ENCODE data around the gene CDH4. TPM values are rescaled to one million over a fixed set of nuclear protein-coding genes. Genes with fewer than 3 reads are reported as not detected.

The CDH4 gene
- total RNA-seq, 1 experiment from 2014 or later: not detected

DNA sequence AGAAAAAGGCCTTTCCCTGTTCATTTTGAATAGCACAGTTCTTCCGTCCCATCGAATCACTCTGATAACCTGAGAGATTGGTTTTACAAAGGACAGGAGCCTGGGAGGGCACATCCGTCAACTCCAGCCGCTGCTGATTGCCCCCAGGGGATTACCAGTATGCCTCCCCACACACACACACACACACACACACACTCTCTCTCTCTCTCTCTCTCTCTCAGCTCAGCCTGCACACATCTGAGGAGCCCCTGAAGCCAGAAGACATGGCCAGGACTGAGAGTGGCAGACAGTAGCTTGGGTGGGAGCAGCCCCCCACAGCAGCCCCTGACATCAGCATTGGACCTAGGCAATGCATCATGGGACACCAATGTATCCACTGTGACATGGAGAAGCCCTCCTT is 13.2 kb upstream of the CDH4 start:
- no peak overlapping the region for H3K4me2 ChIP-seq
- no TSS peak for BruUV-seq (replicated peaks)
- H3K36me3 ChIP-seq (ENCODE audit: low read depth): no peaks in the 10 kb centered on the region
- H3K9me3 ChIP-seq (ENCODE audit: insufficient read depth, low read depth): no peaks in the 10 kb centered on the region
- no peaks in the 10 kb centered on the region for H3K79me2 ChIP-seq (ENCODE audit: low read depth)
- no peak overlapping the region for H3K27ac ChIP-seq
- no peaks in the 10 kb centered on the region for H4K20me1 ChIP-seq (ENCODE audit: insufficient read depth)
- no peak for TF ChIP-seq EZH2 (IDR thresholded peaks at IDR 0.05; ENCODE audit: low read depth)
- TF ChIP-seq, protein P1, sequence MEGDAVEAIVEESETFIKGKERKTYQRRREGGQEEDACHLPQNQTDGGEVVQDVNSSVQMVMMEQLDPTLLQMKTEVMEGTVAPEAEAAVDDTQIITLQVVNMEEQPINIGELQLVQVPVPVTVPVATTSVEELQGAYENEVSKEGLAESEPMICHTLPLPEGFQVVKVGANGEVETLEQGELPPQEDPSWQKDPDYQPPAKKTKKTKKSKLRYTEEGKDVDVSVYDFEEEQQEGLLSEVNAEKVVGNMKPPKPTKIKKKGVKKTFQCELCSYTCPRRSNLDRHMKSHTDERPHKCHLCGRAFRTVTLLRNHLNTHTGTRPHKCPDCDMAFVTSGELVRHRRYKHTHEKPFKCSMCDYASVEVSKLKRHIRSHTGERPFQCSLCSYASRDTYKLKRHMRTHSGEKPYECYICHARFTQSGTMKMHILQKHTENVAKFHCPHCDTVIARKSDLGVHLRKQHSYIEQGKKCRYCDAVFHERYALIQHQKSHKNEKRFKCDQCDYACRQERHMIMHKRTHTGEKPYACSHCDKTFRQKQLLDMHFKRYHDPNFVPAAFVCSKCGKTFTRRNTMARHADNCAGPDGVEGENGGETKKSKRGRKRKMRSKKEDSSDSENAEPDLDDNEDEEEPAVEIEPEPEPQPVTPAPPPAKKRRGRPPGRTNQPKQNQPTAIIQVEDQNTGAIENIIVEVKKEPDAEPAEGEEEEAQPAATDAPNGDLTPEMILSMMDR (conservative IDR thresholded peaks at IDR 0.05): no peak
- H3K4me3 ChIP-seq: no peak overlapping the region
- no peak for DNase-seq
- H3F3A ChIP-seq (ENCODE audit: insufficient read depth, low read depth): no peaks in the 10 kb centered on the region
- peaks cover 62% of the 10 kb centered on the region for H3K27me3 ChIP-seq (ENCODE audit: insufficient read depth, low read depth)
- H3K9me2 ChIP-seq (ENCODE audit: insufficient read depth): no peaks in the 10 kb centered on the region
- H3K4me1 ChIP-seq (replicated peaks; ENCODE audit: insufficient read depth): no peaks in the 10 kb centered on the region
- no peak overlapping the region for H2AFZ ChIP-seq
- ChIA-PET CTCF (no interaction called here), POLR2A (ENCODE audit: unreplicated experiment) (no interaction called here)
- intact Hi-C loops (cut with micrococcal nuclease; ENCODE audit: unreplicated experiment): no loop called here

DNA sequence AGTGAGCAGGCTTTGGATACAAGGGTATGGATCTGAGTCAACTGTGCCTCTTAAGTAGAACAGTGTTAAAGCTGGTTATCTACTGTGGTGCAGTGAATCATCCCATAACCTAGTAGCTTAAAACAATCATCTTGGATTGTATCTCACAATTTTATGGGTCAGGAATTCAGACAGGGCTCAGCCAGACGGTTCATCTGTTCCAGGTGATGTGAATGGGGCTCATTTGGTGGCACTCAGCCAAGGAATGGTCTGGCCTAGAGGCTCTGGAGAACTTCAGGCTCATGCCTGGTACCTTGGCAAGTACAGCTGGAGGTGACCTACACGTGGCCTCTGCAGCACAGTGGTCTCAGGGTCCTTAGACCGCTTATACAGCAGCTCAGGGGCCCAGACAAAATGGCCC is 11.2 kb upstream of the CDH4 start:
- no peak overlapping the region for H3K27ac ChIP-seq
- intact Hi-C loops (cut with micrococcal nuclease; ENCODE audit: unreplicated experiment): no loop called here
- ChIA-PET POLR2A (ENCODE audit: unreplicated experiment) (no interaction called here), CTCF (no interaction called here)
- H3K79me2 ChIP-seq (ENCODE audit: low read depth): no peaks in the 10 kb centered on the region
- H3F3A ChIP-seq (ENCODE audit: insufficient read depth, low read depth): no peaks in the 10 kb centered on the region
- no peak for DNase-seq
- peaks cover 62% of the 10 kb centered on the region for H3K27me3 ChIP-seq (ENCODE audit: insufficient read depth, low read depth)
- no peaks in the 10 kb centered on the region for H4K20me1 ChIP-seq (ENCODE audit: insufficient read depth)
- H3K36me3 ChIP-seq (ENCODE audit: low read depth): no peaks in the 10 kb centered on the region
- H3K4me1 ChIP-seq (replicated peaks; ENCODE audit: insufficient read depth): no peaks in the 10 kb centered on the region
- no peaks in the 10 kb centered on the region for H3K9me2 ChIP-seq (ENCODE audit: insufficient read depth)
- H3K9me3 ChIP-seq (ENCODE audit: insufficient read depth, low read depth): no peaks in the 10 kb centered on the region
- TF ChIP-seq, protein P1 (conservative IDR thresholded peaks at IDR 0.05): no peak
- no peak for TF ChIP-seq EZH2 (IDR thresholded peaks at IDR 0.05; ENCODE audit: low read depth)
- H3K4me2 ChIP-seq: no peak overlapping the region
- no peak overlapping the region for H2AFZ ChIP-seq
- BruUV-seq (replicated peaks): no TSS peak
- no peak overlapping the region for H3K4me3 ChIP-seq

DNA sequence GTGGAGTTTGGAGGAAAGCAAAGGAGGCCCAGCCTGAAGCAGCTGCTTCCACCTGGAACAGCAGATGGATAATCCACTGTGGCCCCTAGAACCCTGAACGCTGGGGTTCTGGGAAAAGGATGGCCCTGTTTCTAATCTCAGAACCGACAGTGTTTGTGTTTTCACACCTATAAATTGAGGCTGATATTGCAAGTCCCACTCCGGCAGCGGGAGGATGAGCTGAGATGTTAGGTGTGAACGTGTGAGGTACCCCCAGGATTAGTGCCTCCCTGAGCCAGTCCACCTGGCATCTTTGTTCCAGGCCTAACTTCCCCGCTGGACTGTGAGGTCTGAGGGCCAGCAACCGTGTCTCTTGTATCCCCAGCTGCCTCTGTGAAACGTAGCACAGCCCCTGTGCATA is 7.8 kb upstream of the CDH4 start:
- no TSS peak for BruUV-seq (replicated peaks)

More for the DNA sequence above, 7.8 kb upstream of the CDH4 start:
- H3K27me3 ChIP-seq (ENCODE audit: insufficient read depth, low read depth): peaks cover 66% of the 10 kb centered on the region
- H3K9me2 ChIP-seq (ENCODE audit: insufficient read depth): no peaks in the 10 kb centered on the region
- DNase-seq: no peak
- no peaks in the 10 kb centered on the region for H3K4me1 ChIP-seq (replicated peaks; ENCODE audit: insufficient read depth)
- H3K4me3 ChIP-seq: no peak overlapping the region
- TF ChIP-seq, protein P1 (conservative IDR thresholded peaks at IDR 0.05): no peak
- no peak for TF ChIP-seq EZH2 (IDR thresholded peaks at IDR 0.05; ENCODE audit: low read depth)
- CTCF ChIA-PET: no interaction called here
- H4K20me1 ChIP-seq (ENCODE audit: insufficient read depth): peaks cover 6% of the 10 kb centered on the region; the same call in 1 of the 2 replicates
- no peaks in the 10 kb centered on the region for H3K9me3 ChIP-seq (ENCODE audit: insufficient read depth, low read depth)
- H3F3A ChIP-seq (ENCODE audit: insufficient read depth, low read depth): no peaks in the 10 kb centered on the region
- H2AFZ ChIP-seq: no peak overlapping the region
- intact Hi-C loops (cut with micrococcal nuclease; ENCODE audit: unreplicated experiment): no loop called here
- no peaks in the 10 kb centered on the region for H3K79me2 ChIP-seq (ENCODE audit: low read depth)
- H3K36me3 ChIP-seq (ENCODE audit: low read depth): no peaks in the 10 kb centered on the region
- no peak overlapping the region for H3K27ac ChIP-seq
- no peak overlapping the region for H3K4me2 ChIP-seq
- POLR2A ChIA-PET (ENCODE audit: unreplicated experiment): no interaction called here
